GM19025 (cell line): ENCODE measurements around the gene RFPL3.
"Not testable (repeated sequence)": the region's sequence is repeated elsewhere in the genome, so short reads cannot be mapped to it uniquely, and the experiment has no call there.

Experiments used
- ATAC-seq: cut with Tn5 transposase; IDR thresholded peaks from one replicate; pipeline ENCODE4 v1.9.1; 2021; ENCODE audit warnings: mild to moderate bottlenecking, low read depth, moderate library complexity; ENCODE audit not compliant: unreplicated experiment

Gene RFPL3

DNA sequence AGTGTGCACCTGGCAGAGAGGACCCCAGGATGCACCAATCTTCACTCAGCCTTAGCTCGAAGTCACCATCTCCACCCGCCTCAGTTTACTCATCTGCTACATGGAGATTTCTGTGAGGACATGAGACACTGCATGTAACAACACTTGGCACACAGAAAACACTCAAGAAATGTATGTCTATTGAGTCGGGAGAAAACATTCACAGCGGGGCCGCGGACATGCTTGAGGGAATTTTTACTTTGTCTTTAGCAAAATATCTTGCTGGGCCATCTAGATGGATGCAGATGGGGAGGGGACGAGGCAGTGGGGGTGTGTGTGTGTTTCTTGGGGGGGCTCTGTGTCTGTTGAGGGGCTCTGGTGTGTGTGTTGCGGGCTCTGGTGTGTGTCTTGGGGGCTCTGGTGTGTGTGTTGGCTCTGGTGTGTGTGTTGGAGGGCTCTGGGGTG, 28.4 kb upstream of the RFPL3 start:
- no peak for ATAC-seq

DNA sequence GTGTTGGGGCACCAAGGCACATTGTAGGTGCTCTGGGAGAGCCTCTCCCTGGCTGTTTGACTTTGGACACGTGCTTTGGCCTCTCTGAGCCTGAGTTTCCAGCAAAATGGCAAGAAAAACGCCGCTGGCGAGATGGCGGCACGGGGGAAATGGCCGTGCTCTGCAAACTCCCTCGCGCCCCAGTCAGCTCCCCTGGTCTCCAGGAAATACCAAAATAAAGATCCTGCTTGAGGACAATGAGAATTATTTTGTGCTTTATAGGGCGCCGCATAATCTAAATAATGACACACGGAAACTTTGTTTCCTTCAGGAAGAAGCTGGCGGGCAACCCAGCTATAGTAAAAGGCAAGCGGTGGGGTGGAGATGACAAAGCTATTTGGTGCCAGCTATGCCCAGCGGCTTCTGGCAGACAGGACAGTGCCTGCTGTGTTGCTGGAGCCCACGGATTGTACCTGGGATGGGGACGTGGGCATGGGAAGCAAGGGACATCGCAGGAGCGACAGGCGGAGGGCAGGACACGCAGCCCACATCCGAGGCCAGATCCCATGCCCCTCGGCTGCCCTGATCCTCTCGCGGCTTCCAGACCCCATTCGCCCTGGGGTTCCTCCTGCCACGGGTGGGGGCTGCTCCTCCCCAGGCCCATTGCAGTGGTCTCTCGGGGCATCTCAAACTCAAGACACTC, 26.3 kb upstream of the RFPL3 start:
- no peak for ATAC-seq

DNA sequence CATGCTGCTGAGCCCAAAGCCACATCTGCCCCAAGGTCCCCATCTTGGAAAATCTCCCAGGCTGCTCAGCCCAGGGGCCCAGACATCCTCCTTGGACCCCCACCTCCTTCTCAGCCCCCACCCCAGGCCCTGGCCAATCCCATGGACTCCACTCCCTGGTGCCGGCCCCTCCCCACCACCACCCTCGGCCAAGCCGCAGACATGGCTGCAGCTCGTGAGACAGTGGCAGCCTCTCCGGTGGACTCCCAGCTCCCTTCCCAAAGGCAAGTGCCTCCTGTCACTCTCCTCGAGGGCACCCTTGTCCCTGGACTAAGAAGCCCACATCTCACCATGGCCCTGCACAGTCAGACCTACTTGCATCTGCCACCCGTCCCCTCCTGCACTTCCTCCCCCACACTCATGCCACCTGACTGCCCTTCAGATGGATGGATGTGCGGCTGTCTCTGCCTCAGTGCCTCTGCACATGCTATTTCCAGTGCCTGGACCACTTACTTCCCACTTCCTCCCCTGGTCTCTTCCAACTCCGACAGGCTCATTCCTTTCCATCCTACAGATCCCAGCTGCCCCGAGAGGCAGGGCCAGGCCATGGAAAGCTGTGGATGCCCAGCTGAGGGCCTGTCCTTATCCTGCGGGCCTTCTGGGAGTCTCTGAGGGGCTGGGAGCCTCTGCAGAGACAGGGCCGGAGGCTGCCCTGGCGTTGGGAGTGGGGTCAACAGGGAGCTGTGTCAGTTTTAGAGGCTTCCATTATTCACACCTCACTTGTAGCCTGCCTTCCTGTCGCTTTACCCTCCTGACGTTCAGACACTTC, 25.5 kb upstream of the RFPL3 start:
- ATAC-seq = no peak

DNA sequence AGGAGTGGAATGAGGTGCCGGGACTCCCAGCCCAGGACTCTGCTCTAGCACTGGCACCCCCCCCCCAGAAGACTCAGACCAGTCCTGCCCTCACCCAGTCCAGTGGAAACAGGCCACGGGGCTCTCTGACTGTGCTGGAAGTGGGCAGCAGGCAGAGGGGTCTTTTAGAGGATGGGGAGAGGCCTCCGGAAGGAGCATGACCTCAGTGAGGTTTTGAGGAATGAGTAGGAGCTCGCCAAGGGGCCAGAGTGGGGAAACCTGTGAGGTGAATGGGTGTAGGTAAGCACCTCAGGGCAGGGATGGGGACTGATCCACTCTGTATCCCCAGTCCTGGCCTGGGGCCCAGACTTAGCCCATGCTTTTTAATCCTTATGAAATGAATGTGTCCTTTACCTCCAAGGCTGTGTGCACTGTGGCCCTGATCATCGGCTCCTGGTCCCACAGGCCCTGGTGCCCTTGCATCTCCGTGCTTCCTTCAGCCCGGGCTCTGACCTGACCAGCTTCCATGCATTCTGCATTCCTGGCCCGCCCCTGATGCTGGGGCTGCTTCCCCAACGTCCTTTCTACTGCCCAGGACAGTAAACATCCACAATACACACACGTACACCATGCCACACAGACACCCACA, 24.4 kb upstream of the RFPL3 start:
- ATAC-seq = no peak

DNA sequence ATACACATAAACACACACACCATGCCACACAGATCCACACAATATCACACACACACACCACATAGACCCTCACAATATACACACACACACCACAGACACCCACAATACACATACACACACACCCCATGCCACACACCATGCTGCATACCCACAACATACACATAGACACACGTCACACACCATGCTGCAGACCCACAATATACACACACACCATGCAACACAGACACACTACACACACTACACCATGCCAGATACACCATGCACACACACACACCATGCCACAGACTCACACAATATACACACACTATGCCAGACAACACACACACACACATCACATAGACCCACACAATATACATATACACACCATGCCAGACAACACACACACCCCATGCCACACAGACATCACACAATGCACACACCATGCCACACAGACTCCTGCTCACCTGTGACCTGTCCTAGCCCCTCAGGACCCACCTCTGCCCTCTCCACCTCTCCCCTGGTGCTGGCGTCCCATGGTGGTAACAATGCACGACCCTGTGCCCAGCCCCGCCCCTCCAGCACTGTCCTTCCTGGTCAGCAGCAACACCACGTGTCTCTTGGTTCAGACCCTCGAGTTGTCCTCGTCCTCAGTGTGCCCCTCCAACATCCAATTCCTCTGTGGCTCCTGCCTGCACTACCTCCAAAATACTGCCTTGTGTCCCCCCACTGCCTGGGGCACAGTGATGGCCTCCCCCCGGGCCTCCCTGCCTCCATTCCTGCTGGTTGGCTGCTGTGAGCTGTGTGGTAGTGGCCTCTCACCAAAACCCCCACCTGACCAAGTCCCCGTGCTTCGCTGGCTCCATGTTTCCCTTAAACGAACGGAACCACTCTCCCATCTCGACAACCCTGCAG, 23.7 kb upstream of the RFPL3 start:
- no peak for ATAC-seq

DNA sequence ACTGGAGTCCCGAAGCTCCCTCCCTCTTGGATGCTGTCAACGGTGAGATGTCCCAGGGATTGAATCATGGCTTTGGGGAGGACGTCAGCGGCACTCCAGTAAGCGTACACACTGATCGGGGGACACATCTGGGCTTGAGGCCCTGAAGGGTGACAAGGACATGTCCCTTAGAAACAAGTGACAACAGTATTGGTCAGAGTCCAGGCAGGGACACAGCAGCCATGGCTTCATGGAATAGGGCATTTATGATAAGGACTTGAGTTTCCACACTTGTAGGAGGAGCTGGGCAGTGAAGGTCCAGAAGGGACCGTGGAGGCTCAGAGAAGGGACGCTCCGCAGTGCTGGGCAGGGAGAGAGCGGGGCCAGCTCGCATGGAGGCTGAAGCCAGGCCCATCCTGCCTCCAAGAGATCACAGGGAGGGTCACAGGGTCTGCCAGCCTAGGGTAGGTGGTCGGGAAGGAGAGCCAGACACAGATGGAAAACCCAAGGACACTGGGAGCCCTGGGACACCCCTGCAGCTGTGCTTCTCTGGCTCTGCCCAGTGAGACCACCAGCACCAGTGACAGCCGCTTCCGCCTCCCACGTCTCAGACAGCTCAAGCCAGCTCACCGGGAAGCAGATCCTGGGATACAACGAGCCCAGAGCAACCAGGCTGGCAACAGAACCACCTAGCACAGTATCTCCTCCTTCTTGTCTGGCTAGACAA, 22.9 kb upstream of the RFPL3 start:
- ATAC-seq = no peak

DNA sequence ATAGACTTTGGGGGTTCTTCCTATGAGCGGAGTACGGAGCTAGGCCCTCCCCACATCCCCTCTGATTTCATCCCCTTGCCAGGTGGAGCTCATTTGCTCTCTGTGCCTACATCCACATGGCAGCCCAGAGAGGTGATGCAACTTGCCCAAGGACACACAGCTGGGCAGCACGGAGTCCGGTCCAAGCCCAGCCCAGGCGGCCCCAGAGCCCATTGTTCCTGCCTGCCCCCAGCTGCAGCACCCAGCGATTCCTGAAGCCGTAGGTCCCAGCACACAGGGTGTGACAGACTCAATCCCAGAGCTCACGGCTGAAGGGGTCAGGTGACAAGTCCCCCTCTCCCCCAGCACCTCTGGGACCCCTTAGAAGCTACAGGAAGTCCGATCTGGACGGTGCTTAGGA, 22.2 kb upstream of the RFPL3 start:
- ATAC-seq = no peak

DNA sequence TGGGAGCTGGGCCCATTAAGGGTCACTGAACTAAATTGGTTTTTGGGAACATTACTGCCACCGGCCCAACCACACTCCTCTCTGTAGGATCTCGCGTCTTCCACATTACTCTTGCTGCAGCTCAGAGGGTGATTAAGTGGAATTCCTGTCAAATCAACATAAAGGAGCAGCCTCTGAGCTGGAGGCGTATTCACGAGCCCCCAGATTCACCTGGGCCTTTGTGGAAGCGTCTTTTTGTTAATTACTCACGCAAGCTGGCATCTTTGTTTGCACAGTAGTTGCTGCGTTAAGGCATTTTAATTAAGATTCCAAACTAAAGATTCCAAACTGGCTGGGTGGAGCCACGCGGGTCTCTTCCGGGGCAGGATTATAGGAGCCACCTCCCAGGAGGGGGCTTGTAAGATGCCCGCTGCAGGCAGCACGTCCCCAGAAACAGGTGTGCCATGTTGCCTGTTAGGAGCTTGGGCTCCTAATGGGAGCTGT, 21.5 kb upstream of the RFPL3 start:
- no peak for ATAC-seq

DNA sequence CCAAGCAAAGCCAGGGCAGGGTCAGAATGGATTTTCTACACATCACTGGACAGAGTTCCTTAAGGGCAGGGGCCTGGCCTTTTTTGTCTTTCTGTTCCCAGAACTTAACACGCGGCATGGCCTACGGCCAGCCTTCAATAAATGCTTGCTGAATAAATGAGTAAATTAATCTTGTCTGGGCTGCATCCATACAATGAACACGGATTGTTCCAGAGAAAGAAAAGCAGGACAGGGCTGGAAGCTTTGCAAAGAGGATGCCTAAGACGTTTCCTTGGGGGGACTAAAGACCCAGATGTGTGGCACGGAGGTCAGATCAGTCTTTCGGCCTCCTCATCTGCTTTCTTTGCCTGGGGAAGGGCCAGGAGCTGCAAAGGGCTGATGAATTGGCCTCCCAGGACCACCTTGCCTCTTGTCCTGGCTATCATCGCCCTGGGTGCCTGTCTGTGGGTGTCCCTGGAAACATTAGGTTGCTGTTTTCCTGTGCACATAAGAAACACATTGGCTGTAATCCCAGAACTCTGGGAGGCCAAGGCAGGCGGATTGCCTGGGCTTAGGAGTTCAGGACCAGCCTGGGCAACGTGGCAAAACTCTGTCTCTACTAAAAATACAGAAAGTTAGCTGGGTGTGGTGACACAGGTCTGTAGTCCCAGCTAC, 20.8 kb upstream of the RFPL3 start:
- ATAC-seq = no peak

DNA sequence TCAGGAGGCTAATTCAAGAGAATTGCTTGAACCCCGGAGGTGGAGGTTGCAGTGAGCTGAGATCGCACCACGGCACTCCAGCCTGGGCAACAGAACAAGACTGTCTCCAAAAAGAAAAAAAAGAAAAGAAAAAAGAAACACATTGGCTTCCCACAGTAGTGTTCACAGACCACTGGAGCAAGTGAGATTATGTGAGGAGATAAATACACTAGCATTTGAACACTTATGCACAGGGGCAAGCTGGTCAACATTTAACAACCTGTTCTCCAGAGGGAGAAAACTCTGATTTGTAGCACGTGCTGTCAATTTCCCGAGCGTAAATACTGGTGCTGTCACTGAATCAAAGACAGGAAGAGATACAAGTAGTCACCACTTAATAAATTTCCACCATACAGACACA, 20.2 kb upstream of the RFPL3 start:
- not testable (repeated sequence) for ATAC-seq

DNA sequence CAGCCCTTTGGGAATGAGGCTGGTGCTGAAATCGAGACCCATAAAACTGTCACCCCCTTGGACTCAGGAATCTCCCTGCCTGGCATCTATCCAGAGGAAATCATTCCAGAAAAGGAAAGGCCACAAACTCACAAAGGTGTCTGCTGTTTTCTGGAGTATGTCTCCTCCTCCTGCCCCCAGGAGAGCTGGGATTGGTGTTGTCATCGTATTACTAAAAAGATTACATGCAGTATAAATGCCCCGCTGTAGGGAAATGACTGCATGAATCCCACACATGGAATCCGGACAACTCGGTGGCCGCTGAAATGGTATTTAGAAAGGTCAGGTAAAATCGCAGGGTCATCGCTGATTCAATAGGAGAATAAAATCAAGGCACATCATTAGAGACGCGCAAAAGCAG, 18.9 kb upstream of the RFPL3 start:
- ATAC-seq = no peak

DNA sequence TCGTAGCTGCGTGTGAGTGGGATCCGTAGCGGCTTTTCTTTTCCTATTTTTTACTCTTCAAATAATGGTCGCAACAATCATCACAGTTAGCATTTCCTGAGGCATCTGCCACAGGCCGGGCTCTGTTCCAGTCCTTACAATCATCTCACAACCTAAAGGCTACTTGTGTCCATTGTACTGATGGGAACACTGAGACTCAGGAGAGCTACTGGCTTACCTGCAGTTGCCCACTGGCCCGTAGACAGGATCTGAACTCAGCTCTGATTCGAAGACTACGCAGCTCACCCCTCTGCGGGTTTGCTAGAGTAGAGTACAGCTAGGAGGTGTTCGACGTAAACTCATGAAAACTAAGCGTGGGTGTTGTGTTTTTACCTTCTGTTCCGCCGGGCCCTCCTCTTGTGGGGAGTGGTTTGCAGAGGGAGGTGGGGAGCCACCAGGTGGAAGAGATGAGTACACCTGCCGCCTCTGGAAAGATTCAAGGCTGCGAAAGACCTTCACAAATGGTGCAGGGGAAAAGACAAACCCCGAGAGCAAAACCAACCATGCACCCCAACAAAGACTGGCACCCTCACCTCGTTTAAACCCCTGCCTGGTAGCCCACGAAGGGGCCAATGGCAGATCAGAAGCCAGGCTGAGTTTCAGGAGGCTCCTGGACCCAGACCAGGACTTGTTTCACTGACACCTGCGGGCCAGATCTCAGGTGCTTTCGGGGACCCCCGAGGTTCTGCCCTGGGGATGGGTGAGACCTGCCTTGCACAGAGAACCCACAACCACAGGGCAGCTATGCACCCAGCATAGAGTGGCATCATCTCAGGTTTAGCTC, 18.3 kb upstream of the RFPL3 start:
- no peak for ATAC-seq

DNA sequence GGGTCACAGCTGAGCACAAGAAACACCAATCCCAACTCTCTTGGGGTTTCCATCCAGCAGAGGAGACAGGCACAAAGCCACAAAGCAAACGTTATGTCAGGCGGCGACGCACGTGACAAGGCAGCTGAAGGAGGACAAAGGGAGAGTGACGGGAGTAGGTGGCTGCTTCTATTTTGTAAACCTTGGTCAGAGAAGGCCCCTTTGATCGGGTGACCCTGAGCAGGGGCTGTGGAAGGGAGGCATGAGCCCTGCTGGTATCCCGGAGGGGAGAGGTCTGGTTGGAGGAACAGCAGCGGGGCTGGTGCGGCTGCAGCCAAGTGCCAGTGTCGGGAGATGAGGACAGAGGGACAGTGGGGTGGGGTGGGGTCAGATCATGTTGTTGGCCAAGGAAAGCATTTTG, 17.3 kb upstream of the RFPL3 start:
- ATAC-seq = no peak

DNA sequence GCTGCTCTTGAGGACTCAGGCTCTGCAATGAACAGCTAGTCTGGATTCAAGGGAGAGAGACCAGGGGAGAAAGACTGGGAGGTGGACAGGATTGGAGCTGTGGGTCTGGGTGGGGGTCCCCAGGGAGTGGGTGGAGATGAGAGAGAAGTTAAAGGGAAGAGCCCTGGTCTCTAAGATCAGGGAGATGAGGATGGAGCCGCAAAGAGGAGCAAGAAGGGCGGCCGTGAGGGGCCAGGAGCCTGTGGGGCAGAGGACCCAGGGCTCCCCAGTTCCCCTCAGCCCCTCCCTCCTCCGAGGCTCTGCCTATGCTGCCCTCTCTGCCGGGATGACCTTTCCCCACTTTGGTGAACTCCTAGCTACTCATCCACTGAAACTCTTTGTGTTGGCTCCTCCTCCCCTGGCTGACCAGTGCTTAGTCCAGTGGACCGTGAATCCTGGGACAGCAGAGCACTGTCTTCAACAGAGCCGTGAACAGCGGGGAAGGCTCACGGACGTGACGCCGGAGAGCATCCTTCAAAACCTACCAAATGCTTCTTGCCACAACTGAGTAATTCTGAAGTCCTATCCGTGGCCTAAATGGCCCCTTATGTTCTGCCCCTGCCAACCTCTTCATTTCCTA, 16.4 kb upstream of the RFPL3 start:
- ATAC-seq = no peak

DNA sequence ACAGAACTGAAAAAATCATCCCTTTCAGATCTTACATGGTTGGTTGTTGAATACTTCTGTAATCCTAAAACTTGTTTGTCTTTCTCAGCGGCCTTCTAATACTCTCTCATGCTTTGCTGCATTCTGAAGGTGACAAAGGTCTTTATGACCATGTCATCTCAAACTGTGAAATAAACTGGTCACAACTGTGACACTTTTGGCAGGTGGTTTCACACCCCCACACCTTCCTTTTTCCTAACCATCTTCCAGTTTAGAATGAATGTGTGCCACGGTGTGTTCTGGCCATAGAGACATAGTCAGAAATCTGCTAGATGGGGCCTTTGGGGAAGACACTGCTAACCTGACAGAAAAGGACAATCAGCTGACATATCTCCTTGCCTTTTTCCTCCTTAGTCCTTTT, 14.7 kb upstream of the RFPL3 start:
- no peak for ATAC-seq

DNA sequence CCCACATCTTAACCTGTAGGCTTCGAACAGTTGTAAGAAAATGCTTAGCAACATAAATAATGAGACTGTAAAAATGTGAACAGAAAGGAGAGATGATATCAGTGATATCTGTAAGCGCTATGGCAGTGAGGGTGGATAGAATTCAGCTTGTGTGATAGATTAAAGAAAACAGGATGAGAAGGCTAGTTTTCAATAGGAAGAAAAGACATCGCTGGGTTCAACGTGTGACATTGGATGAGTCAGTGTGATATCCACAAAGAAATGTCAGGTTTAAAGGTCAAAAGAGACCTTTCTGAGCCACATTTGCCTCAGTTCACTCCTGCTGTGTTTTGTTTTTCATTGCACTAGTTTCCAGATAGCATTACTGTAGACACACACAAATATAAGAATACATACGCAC, 13.7 kb upstream of the RFPL3 start:
- ATAC-seq = no peak

DNA sequence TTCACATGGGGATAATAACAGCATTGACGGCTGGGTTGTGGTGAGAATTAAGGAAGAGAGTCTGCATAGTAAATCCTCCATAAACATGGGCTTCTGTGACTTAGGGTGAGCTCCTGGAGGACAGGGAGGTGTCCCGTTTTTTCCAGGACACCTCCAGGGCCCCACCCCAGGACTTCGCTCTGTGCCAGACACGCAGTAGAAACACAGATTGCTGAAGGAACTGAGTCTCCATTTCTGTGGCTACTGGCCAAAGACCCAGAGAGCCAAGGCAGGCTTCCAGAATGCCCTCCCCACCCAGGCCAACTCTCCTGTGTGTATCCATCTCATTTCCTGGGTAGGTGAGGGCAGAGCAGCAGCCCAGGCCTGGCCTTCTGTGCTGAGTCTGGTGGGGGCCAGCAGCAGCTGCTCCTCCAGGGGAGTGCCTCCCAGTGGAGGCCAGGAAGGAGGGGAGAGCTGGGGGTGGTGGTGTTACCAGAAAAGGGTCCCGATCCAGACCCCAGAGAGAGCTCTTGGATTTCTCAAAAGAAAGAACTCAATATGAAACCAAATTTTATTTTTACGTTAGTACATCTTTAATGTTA, 9.5 kb upstream of the RFPL3 start:
- ATAC-seq = no peak

DNA sequence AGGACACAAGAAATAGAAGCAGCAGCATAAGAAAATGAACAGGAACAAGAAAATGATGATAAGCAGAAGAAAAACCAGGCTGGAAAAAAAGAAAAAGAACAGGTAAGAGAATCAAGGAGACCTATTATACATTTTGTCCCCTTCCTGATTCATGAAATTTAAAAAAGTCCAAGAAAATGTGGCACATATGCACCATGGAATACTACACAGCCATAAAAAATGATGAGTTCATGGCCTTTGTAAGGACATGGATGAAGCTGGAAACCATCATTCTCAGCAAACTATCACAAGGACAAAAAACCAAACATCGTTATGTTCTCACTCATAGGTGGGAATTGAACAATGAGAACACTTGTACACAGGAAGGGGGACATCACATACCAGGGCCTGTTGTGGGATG, 5.8 kb upstream of the RFPL3 start:
- not testable (repeated sequence) for ATAC-seq
